ENCODE measurements around the gene GET4. TPM values are rescaled to one million over a fixed set of nuclear protein-coding genes. Genes with fewer than 3 reads are reported as not detected.

The GET4 gene
- total and polyA plus RNA-seq, 10 of the 15 experiments (the other 5 are each of a cell fraction or from before 2014, with no cell fraction given): 0.66 to 73.8 (median 34.0) TPM

DNA sequence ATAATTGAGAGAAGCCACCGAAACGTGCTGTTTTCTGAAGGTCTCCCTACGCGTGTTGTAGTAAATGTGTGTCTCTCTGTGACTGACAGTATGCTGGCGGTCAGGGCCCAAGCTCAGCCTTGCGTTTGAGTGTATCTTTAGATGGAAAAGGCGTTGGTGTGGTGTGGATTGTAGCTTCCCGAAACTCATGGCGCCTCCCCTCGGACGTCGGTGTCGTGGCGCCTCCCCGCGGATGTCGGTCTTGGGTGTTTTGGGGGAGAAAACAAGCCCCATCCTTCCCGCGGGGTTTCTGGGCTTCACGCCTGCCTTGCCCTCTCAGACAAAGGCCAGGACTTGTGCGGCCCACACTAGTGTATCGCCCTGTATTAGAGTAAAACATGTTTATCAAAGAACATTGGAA lies 31.3 kb upstream of the GET4 start (continued):
- no peak for TF ChIP-seq GATAD2B (conservative IDR thresholded peaks at IDR 0.05; ENCODE audit: low read depth)
- TF ChIP-seq CHD4 (IDR thresholded peaks at IDR 0.05): no peak

DNA sequence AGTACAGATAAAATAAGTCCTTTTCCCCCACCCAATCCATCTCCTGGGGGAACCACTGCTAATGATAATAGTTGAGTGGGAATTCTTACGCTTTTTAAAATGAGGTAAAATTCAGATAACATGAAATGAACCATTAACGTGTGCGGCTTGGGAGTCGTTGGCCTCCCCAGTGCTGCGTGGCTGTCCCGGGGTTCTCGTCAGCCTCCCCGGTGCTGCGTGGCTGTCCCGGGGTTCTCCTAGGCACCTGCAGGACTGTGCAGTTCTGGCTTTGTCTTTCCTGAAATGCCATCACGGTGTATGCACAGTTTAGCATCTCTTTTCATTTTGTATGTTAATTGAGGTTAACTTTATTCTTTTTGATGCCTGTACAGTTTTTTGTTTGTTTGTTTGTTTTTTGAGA lies 30.6 kb upstream of the GET4 start:
- WGBS (ENCODE audit: insufficient coverage, insufficient replicate concordance, low lambda C conversion rate, missing lambda C conversion rate): 99% methylated on average over 11 of the region's 11 CpGs
- TF ChIP-seq KLF5 (IDR thresholded peaks at IDR 0.05; ENCODE audit: partially characterized antibody) (no peak), RAD51 (IDR thresholded peaks at IDR 0.05) (no peak), CHD2 (IDR thresholded peaks at IDR 0.05; ENCODE audit: borderline replicate concordance, low read depth, low read length) (no peak), HDAC6 (IDR thresholded peaks at IDR 0.05; ENCODE audit: unreplicated experiment) (no peak), ZBED1 (IDR thresholded peaks at IDR 0.05; ENCODE audit: borderline replicate concordance) (no peak), CBX5 (IDR thresholded peaks at IDR 0.05; ENCODE audit: low read depth) (no peak), BACH1 (IDR thresholded peaks at IDR 0.05; ENCODE audit: borderline replicate concordance) (no peak), TCF12 (IDR thresholded peaks at IDR 0.05; ENCODE audit: low read depth, low read length) (no peak), MEF2B (IDR thresholded peaks at IDR 0.05; ENCODE audit: partially characterized antibody, poor library complexity, severe bottlenecking) (no peak), ZNF24 (IDR thresholded peaks at IDR 0.05) (no peak), GATAD2B (conservative IDR thresholded peaks at IDR 0.05; ENCODE audit: low read depth) (no peak), ESRRA (IDR thresholded peaks at IDR 0.05; ENCODE audit: low read length) (no peak)
- TF ChIP-seq, protein P1, sequence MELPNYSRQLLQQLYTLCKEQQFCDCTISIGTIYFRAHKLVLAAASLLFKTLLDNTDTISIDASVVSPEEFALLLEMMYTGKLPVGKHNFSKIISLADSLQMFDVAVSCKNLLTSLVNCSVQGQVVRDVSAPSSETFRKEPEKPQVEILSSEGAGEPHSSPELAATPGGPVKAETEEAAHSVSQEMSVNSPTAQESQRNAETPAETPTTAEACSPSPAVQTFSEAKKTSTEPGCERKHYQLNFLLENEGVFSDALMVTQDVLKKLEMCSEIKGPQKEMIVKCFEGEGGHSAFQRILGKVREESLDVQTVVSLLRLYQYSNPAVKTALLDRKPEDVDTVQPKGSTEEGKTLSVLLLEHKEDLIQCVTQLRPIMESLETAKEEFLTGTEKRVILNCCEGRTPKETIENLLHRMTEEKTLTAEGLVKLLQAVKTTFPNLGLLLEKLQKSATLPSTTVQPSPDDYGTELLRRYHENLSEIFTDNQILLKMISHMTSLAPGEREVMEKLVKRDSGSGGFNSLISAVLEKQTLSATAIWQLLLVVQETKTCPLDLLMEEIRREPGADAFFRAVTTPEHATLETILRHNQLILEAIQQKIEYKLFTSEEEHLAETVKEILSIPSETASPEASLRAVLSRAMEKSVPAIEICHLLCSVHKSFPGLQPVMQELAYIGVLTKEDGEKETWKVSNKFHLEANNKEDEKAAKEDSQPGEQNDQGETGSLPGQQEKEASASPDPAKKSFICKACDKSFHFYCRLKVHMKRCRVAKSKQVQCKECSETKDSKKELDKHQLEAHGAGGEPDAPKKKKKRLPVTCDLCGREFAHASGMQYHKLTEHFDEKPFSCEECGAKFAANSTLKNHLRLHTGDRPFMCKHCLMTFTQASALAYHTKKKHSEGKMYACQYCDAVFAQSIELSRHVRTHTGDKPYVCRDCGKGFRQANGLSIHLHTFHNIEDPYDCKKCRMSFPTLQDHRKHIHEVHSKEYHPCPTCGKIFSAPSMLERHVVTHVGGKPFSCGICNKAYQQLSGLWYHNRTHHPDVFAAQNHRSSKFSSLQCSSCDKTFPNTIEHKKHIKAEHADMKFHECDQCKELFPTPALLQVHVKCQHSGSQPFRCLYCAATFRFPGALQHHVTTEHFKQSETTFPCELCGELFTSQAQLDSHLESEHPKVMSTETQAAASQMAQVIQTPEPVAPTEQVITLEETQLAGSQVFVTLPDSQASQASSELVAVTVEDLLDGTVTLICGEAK (IDR thresholded peaks at IDR 0.05; ENCODE audit: borderline replicate concordance): no peak
- TF ChIP-seq, protein P2, sequence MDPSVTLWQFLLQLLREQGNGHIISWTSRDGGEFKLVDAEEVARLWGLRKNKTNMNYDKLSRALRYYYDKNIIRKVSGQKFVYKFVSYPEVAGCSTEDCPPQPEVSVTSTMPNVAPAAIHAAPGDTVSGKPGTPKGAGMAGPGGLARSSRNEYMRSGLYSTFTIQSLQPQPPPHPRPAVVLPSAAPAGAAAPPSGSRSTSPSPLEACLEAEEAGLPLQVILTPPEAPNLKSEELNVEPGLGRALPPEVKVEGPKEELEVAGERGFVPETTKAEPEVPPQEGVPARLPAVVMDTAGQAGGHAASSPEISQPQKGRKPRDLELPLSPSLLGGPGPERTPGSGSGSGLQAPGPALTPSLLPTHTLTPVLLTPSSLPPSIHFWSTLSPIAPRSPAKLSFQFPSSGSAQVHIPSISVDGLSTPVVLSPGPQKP (IDR thresholded peaks at IDR 0.05; ENCODE audit: low read depth, low read length): no peak
- POLR2A ChIA-PET: no interaction called here
- H3K4me2 ChIP-seq (ENCODE audit: control insufficient read depth, insufficient read depth): no peak overlapping the region
- H3K36me3 ChIP-seq (ENCODE audit: control insufficient read depth in 2 of 2, insufficient read depth in 2 of 2, low read length in 1 of 2): peaks cover 19 to 25% of the 10 kb centered on the region in 2 experiments
- RAD21 ChIA-PET (ENCODE audit: unreplicated experiment): no interaction called here
- DNase-seq (ENCODE audit: low read depth, low spot score) (no peak), ATAC-seq (no peak), FAIRE-seq (no peak)
- TSS peak; percentile 6 for BruUV-seq (replicated peaks)
- no peak overlapping the region for H3K27ac ChIP-seq (ENCODE audit: control insufficient read depth, insufficient read depth)
- H3K4me1 ChIP-seq (ENCODE audit: control insufficient read depth, insufficient read depth, low read length): no peaks in the 10 kb centered on the region
- no peak overlapping the region for H3K9ac ChIP-seq (ENCODE audit: control insufficient read depth, insufficient read depth, low read length)
- in situ Hi-C loops (cut with MboI): no loop called here
- SMC1A ChIA-PET (ENCODE audit: uncharacterized antibody, unreplicated experiment): no interaction called here
- no peaks in the 10 kb centered on the region for H3K27me3 ChIP-seq (replicated peaks in 1 of 2; ENCODE audit: control insufficient read depth in 2 of 2, insufficient read depth in 2 of 2, low read length in 1 of 2)
- no peaks in the 10 kb centered on the region; the same call in 2 of the 3 replicates for H3K9me3 ChIP-seq (replicated peaks; ENCODE audit: control insufficient read depth, insufficient read depth, low read length)
- intact Hi-C loops (cut with micrococcal nuclease; ENCODE audit: unreplicated experiment): no loop called here
- no peak overlapping the region for H2AFZ ChIP-seq (ENCODE audit: control insufficient read depth, low read depth, low read length)
- H4K20me1 ChIP-seq (ENCODE audit: control insufficient read depth, insufficient read depth): no peaks in the 10 kb centered on the region
- CTCF ChIA-PET: no interaction called here
- no peak overlapping the region for H3K4me3 ChIP-seq
- no peaks in the 10 kb centered on the region for H3K79me2 ChIP-seq (ENCODE audit: control insufficient read depth, insufficient read depth, low read length)
